Liver (tissue), 9 donors: Measurements from ENCODE around the gene GALNT14. TPM values are rescaled to one million over a fixed set of nuclear protein-coding genes. Genes with fewer than 3 reads are reported as not detected.

Experiments
- DNase-seq: peaks from one replicate; pipeline ENCODE4 v3.0.0-alpha.2; 2017; ENCODE audit warnings: low spot score
- H3K27ac ChIP-seq, 2 donors: one replicate each; pipeline ENCODE4 v1.7.0; 2013; ENCODE audit warnings: inconsistent platforms in 2 of 2, low read length in 2 of 2, control low read depth in 1 of 2, low read depth in 1 of 2, mild to moderate bottlenecking in 1 of 2
- H3K27me3 ChIP-seq, 4 donors: one replicate each; pipeline versions ENCODE4 v1.6.1 to v1.7.0; 2013; ENCODE audit warnings: low read length in 3 of 4, inconsistent platforms in 1 of 4, mild to moderate bottlenecking in 1 of 4, moderate library complexity in 1 of 4; ENCODE audit not compliant: control insufficient read depth in 4 of 4, insufficient read depth in 4 of 4
- H3K36me3 ChIP-seq, 4 donors: one replicate each; pipeline versions ENCODE4 v1.6.1 to v1.7.0; 2013; ENCODE audit warnings: low read length in 3 of 4, mild to moderate bottlenecking in 3 of 4, low read depth in 1 of 4, moderate library complexity in 1 of 4; ENCODE audit not compliant: control insufficient read depth in 4 of 4, insufficient read depth in 3 of 4
- H3K4me1 ChIP-seq, 4 donors: one replicate each; pipeline versions ENCODE4 v1.6.1 to v1.7.0; 2013; ENCODE audit warnings: low read length in 3 of 4, mild to moderate bottlenecking in 3 of 4, moderate library complexity in 1 of 4; ENCODE audit not compliant: control insufficient read depth in 4 of 4, insufficient read depth in 4 of 4
- H3K4me3 ChIP-seq, 3 donors: one replicate each; pipeline versions ENCODE4 v1.6.1 to v1.7.0; 2013; ENCODE audit warnings: low read length in 3 of 3, control low read depth in 1 of 3, low read depth in 1 of 3, mild to moderate bottlenecking in 1 of 3
- H3K9ac ChIP-seq, 2 donors: one replicate each; pipeline ENCODE4 v1.7.0; 2013; ENCODE audit warnings: low read length in 2 of 2, mild to moderate bottlenecking in 2 of 2, moderate library complexity in 2 of 2, control low read depth in 1 of 2, low read depth in 1 of 2
- H3K9me3 ChIP-seq, 4 donors: one replicate each; pipeline versions ENCODE4 v1.6.1 to v1.7.0; 2013; ENCODE audit warnings: low read length in 3 of 4; ENCODE audit not compliant: control insufficient read depth in 4 of 4
- ATF3 ChIP-seq: IDR thresholded peaks from 2 replicates; pipeline ENCODE4 v1.6.1; 2016; ENCODE audit warnings: antibody characterized with exemption
- CTCF ChIP-seq: fragments of 150-350 bp; IDR thresholded peaks from 2 replicates; pipeline ENCODE4 v1.5.1; 2017; ENCODE audit warnings: improper control_type of control experiment, low read depth, low read length; ENCODE audit not compliant: missing input control
- EGR1 ChIP-seq, 2 donors: IDR thresholded peaks; 2 replicates each; pipeline ENCODE4 v1.6.1; 2016 to 2018; ENCODE audit warnings: antibody characterized with exemption in 2 of 2, low read depth in 2 of 2
- FOXA1 ChIP-seq: IDR thresholded peaks from 2 replicates; pipeline ENCODE4 v1.6.1; 2016; ENCODE audit warnings: antibody characterized with exemption
- GABPA ChIP-seq, 2 donors: IDR thresholded peaks in 1 of 2; conservative IDR thresholded peaks in 1 of 2; 2 replicates each; pipeline ENCODE4 v1.6.1; 2016; ENCODE audit warnings: antibody characterized with exemption in 2 of 2, mild to moderate bottlenecking in 1 of 2, moderate library complexity in 1 of 2
- HNF4G ChIP-seq: IDR thresholded peaks from 2 replicates; pipeline ENCODE4 v1.6.1; 2016; ENCODE audit warnings: antibody characterized with exemption
- JUND ChIP-seq, 2 donors: IDR thresholded peaks; 2 replicates each; pipeline ENCODE4 v1.6.1; 2016; ENCODE audit warnings: antibody characterized with exemption in 2 of 2
- NR2F2 ChIP-seq: IDR thresholded peaks from 2 replicates; pipeline ENCODE4 v1.6.1; 2016; ENCODE audit warnings: antibody characterized with exemption
- RAD21 ChIP-seq, 2 donors: IDR thresholded peaks; 2 replicates each; pipeline ENCODE4 v1.6.1; 2016; ENCODE audit warnings: antibody characterized with exemption in 2 of 2, mild to moderate bottlenecking in 2 of 2
- SP1 ChIP-seq: IDR thresholded peaks from 2 replicates; pipeline ENCODE4 v1.6.1; 2018; ENCODE audit warnings: antibody characterized with exemption, mild to moderate bottlenecking
- ZBTB33 ChIP-seq: IDR thresholded peaks from 2 replicates; pipeline ENCODE4 v1.6.1; 2016; ENCODE audit warnings: antibody characterized with exemption
- WGBS: extraction: QIAGEN DNeasy Blood & Tissue Kit; methylation state at CpG from one replicate; pipeline ENCODE4 v1.1.7; 2013; 5-methylcytosine and 5-hydroxymethylcytosine counted together
- polyA plus RNA-seq, 2 donors: library from polyadenylated mRNA; stranded (reverse) in 1 of 2; unstranded in 1 of 2; fragments of 200-250 nt in 1 of 2; fragments of >200 nt in 1 of 2; fragmentation: Nextera tagmentation in 1 of 2; extraction: Ambion mirVana in 1 of 2; gene quantifications; one replicate each; pipeline versions ENCODE4 v1.2.1 to v1.2.3, GENCODE V29; 2013 to 2015
- total RNA-seq, 2 donors: library from RNA; depleted of rRNA; stranded (reverse); fragments of >200 nt; gene quantifications; one replicate each; pipeline ENCODE4 v1.2.3, GENCODE V29; 2014
- donor health status: healthy.
- donor health status: healthy.
- donor health status: healthy.
- donor health status: healthy.
- donor health status: healthy.

GALNT14 gene
- total and polyA plus RNA-seq, 4 donors: 0.86 to 2.0 (median 1.5) TPM

- TF ChIP-seq CTCF (no peak), RAD21 (IDR thresholded peaks at IDR 0.05) (no peak)
These were observed 86.7 kb downstream of the GALNT14 start (continued) for GRCh38 chr2:31051258-31052140.

GRCh38 chr2:31049916-31050588, 88.2 kb downstream of the GALNT14 start:
- Histone ChIP-seq H3K27me3 (no peaks in the 10 kb centered on the region), H3K9me3 (no peaks in the 10 kb centered on the region), H3K4me3 (no peak overlapping the region), H3K27ac (no peak overlapping the region), H3K9ac (no peak overlapping the region), H3K4me1 (no peaks in the 10 kb centered on the region), H3K36me3 (no peaks in the 10 kb centered on the region)
- no peak for TF ChIP-seq FOXA1
- TF ChIP-seq HNF4G: no peak
- no peak for TF ChIP-seq RAD21 (IDR thresholded peaks at IDR 0.05)
- TF ChIP-seq GABPA (IDR thresholded peaks at IDR 0.05 in 1 of 2, conservative IDR thresholded peaks at IDR 0.05 in 1 of 2): no peak
- no peak for TF ChIP-seq ATF3
- TF ChIP-seq JUND (IDR thresholded peaks at IDR 0.05): no peak
- no peak for TF ChIP-seq CTCF
- no peak for TF ChIP-seq ZBTB33
- no peak for DNase-seq
- 74% methylated on average over 14 of the region's 14 CpGs for WGBS

- TF ChIP-seq JUND (IDR thresholded peaks at IDR 0.05) (no peak), CTCF (no peak), SP1 (no peak), NR2F2 (no peak), GABPA (IDR thresholded peaks at IDR 0.05 in 1 of 2, conservative IDR thresholded peaks at IDR 0.05 in 1 of 2) (no peak), EGR1 (IDR thresholded peaks at IDR 0.05; ENCODE audit: low read depth in 2 of 2) (no peak)
- H3K9ac ChIP-seq: no peak overlapping the region
- H3K4me3 ChIP-seq: no peak overlapping the region
- no peaks in the 10 kb centered on the region for H3K36me3 ChIP-seq
- no peak for DNase-seq
- WGBS: 80% methylated on average over 3 of the region's 3 CpGs
- no peak overlapping the region for H3K27ac ChIP-seq
- no peaks in the 10 kb centered on the region for H3K9me3 ChIP-seq
- no peaks in the 10 kb centered on the region for H3K27me3 ChIP-seq
- no peaks in the 10 kb centered on the region for H3K4me1 ChIP-seq
These were observed 89.0 kb downstream of the GALNT14 start for GRCh38 chr2:31049264-31049663.
